Endothelial cell of umbilical vein (primary cell): ENCODE results near the gene ASB6. TPM values are rescaled to one million over a fixed set of nuclear protein-coding genes. Genes with fewer than 3 reads are reported as not detected.

Source experiments
- BruUV-seq: library from RNA; stranded (reverse); fragments of 400-500 nt; replicated peaks from 2 replicates; lab custom pipeline; 2021; lab: Mats Ljungman, UMichigan
- CTCF ChIA-PET: fragments of 300-600, 350-600 bp; sonication (Branson Sonifier 250); formaldehyde crosslinking; loops from one replicate; lab custom pipeline; 2021; ENCODE audit warnings: antibody characterized with exemption, inconsistent platforms; lab: Charles Lee
- POLR2A ChIA-PET: fragments of 300-600, 350-600 bp; sonication (Branson Sonifier 250); formaldehyde crosslinking; loops from one replicate; lab custom pipeline; 2021; ENCODE audit warnings: antibody characterized with exemption, inconsistent platforms; lab: Charles Lee
- DNase-seq: peaks from one replicate; pipeline ENCODE4 v3.0.0-alpha.2; 2011; ENCODE audit warnings: low read depth, low spot score
- FAIRE-seq: peaks from 2 replicates; lab custom pipeline; 2011; peaks lifted over from hg19 to GRCh38; lab: Jason Lieb, UNC
- H2AFZ ChIP-seq: 2 replicates; pipeline ENCODE4 v1.6.0; 2012; ENCODE audit warnings: low read depth, low read length, control low read depth, inconsistent platforms
- H3K27ac ChIP-seq: 2 replicates; pipeline ENCODE4 v1.5.1; 2011; ENCODE audit warnings: low read depth, mild to moderate bottlenecking, control low read depth, low read length, moderate library complexity; ENCODE audit not compliant: insufficient read depth
- H3K27me3 ChIP-seq, 2 experiments: 2 replicates each; pipeline versions ENCODE4 v1.6.0 to v1.6.1; 2011; ENCODE audit warnings: low read length in 2 of 2, mixed read lengths in 1 of 2; ENCODE audit not compliant: control insufficient read depth in 2 of 2, insufficient read depth in 2 of 2
- H3K36me3 ChIP-seq, 2 experiments: 2 replicates in 1 of 2; 3 replicates in 1 of 2; pipeline ENCODE4 v1.5.1; 2011; ENCODE audit warnings: low read length in 2 of 2, mild to moderate bottlenecking in 1 of 2, moderate library complexity in 1 of 2; ENCODE audit not compliant: control insufficient read depth in 2 of 2, insufficient read depth in 2 of 2; ENCODE audit errors: extremely low read depth in 1 of 2
- H3K4me1 ChIP-seq: 3 replicates; pipeline ENCODE4 v1.5.1; 2011; ENCODE audit warnings: mild to moderate bottlenecking, low read length; ENCODE audit not compliant: control insufficient read depth, insufficient read depth; ENCODE audit errors: extremely low read depth
- H3K4me2 ChIP-seq: 2 replicates; pipeline ENCODE4 v1.6.1; 2011; ENCODE audit warnings: low read length, control low read depth, mixed read lengths; ENCODE audit not compliant: insufficient read depth
- H3K4me3 ChIP-seq, 3 experiments: fragments of 200-600 bp in 1 of 3; sonication (generic), shearing (Covaris generic) in 1 of 3; replicated peaks in 1 of 3; 2 replicates each; pipeline ENCODE4 v1.5.1; 2011 to 2016; ENCODE audit warnings: control low read depth in 3 of 3, low read length in 3 of 3, mild to moderate bottlenecking in 2 of 3, inconsistent platforms in 1 of 3, low read depth in 1 of 3, moderate library complexity in 1 of 3; ENCODE audit not compliant: insufficient read depth in 1 of 3
- H3K79me2 ChIP-seq: 2 replicates; pipeline ENCODE4 v1.6.0; 2012; ENCODE audit warnings: low read length, inconsistent platforms; ENCODE audit not compliant: control insufficient read depth, insufficient read depth
- H3K9ac ChIP-seq: replicated peaks from 2 replicates; pipeline ENCODE3; 2011; ENCODE audit warnings: low read length, control low read depth; ENCODE audit not compliant: insufficient read depth; ENCODE audit errors: extremely low read depth
- H3K9me1 ChIP-seq: replicated peaks from 3 replicates; pipeline ENCODE4 v1.6.0; 2011; ENCODE audit warnings: mild to moderate bottlenecking, low read length; ENCODE audit not compliant: control insufficient read depth, insufficient read depth; ENCODE audit errors: extremely low read depth
- H3K9me3 ChIP-seq: replicated peaks from 2 replicates; pipeline ENCODE4 v1.5.1; 2012; ENCODE audit warnings: low read length, inconsistent platforms; ENCODE audit not compliant: control insufficient read depth, insufficient read depth
- H4K20me1 ChIP-seq: replicated peaks from 2 replicates; pipeline ENCODE3; 2011; ENCODE audit warnings: mild to moderate bottlenecking, low read length; ENCODE audit not compliant: control insufficient read depth, insufficient read depth; ENCODE audit errors: extremely low read depth
- EZH2 ChIP-seq: IDR thresholded peaks from 2 replicates; pipeline ENCODE4 v1.6.1; 2012; ENCODE audit warnings: borderline replicate concordance, low read depth, mild to moderate bottlenecking, moderate library complexity, low read length, inconsistent platforms; ENCODE audit not compliant: severe bottlenecking
- POLR2A ChIP-seq: IDR thresholded peaks from 2 replicates; pipeline ENCODE4 v1.6.1; 2012; ENCODE audit warnings: low read depth, mild to moderate bottlenecking, control low read depth, low read length
- POLR2AphosphoS5 ChIP-seq: IDR thresholded peaks from 2 replicates; pipeline ENCODE4 v1.6.1; 2012; ENCODE audit warnings: low read depth, mild to moderate bottlenecking, control low read depth, low read length, moderate library complexity; ENCODE audit not compliant: insufficient read depth
- dilution Hi-C: fragments of 300-500 bp; cut with MboI; formaldehyde crosslinking; loops from one replicate; pipeline ENCODE4 v1.15.0; 2019; ENCODE audit warnings: low sequenced_read_pairs; ENCODE audit not compliant: extremely low pct_ligation_motif_present
- intact Hi-C: fragments of 100-400 bp; cut with micrococcal nuclease; formaldehyde crosslinking; loops from one replicate; pipeline ENCODE4 v1.10.0; 2022
- polyA plus RNA-seq, 4 experiments: library from polyadenylated mRNA; depleted of rRNA in 3 of 4; stranded (reverse) in 3 of 4; unstranded in 1 of 4; fragments of >200 nt; gene quantifications; 2 replicates each; pipeline versions ENCODE4 v1.2.1 to v1.2.3, GENCODE V29; 2011 to 2012; ENCODE audit warnings: missing spikeins in 1 of 4
- total RNA-seq: library from RNA; stranded (reverse); gene quantifications from 2 replicates; pipeline ENCODE4 v1.2.3, GENCODE V29; 2021

ASB6 gene
- total and polyA plus RNA-seq, 2 donors (not counting 3 experiments of a cell fraction or from before 2014, with no cell fraction given): 20.3 to 23.8 TPM

DNA sequence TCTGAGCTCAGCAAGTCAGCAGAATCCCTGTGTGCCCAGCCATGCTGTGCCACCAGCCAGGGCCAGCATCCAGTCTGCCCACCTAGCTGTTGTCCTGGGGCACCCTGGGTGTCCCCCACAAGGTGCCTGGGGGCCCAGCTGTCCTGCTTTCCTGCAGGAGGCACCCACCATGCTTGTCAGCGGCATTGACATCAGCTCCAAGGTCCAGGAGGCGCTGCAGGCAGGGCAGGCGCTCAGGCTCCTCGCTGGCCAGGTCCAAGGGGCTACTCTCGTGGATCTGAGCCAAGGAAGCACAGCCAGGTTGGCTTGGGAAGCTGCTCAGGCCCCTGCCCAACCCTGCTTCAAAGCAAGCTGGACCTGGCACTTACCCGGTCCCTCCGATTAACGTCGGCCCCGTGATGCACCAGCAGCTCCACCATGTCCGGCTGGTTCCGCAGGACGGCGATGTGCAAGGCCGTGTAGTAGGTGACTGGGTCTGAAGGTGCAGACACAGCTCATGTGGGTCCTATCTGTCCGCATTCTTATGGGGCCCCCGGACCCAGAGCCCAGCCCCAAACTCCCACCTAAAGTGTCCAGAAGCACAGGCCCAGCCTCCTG, 2.8 kb downstream of the ASB6 start:
- ChIA-PET CTCF (interaction anchor here (1.0 to 4.7 kb wide), 7 partner anchors 12 to 508 kb away, joined by 3 to 27 read pairs (median 5); partner anchors contain the start of genes C9orf50 and NTMT1), POLR2A (no interaction called here)
- no peak for DNase-seq
- H3K27ac ChIP-seq: no peak overlapping the region
- peaks cover 24% of the 10 kb centered on the region for H3K79me2 ChIP-seq
- no peaks in the 10 kb centered on the region for H3K9me3 ChIP-seq
- no peak overlapping the region for H3K4me3 ChIP-seq
- H3K9ac ChIP-seq: no peak overlapping the region
- peaks cover 10% of the 10 kb centered on the region for H3K4me1 ChIP-seq
- intact Hi-C loops (no loop called here), dilution Hi-C loops (no loop called here)
- TF ChIP-seq POLR2AphosphoS5: no peak
- no peak for FAIRE-seq
- no peaks in the 10 kb centered on the region for H3K27me3 ChIP-seq
- H3K9me1 ChIP-seq: no peaks in the 10 kb centered on the region
- no peaks in the 10 kb centered on the region for H4K20me1 ChIP-seq
- peaks cover 11 to 38% of the 10 kb centered on the region in 2 experiments for H3K36me3 ChIP-seq
- H2AFZ ChIP-seq: no peak overlapping the region
- H3K4me2 ChIP-seq: no peak overlapping the region
- no TSS peak for BruUV-seq

DNA sequence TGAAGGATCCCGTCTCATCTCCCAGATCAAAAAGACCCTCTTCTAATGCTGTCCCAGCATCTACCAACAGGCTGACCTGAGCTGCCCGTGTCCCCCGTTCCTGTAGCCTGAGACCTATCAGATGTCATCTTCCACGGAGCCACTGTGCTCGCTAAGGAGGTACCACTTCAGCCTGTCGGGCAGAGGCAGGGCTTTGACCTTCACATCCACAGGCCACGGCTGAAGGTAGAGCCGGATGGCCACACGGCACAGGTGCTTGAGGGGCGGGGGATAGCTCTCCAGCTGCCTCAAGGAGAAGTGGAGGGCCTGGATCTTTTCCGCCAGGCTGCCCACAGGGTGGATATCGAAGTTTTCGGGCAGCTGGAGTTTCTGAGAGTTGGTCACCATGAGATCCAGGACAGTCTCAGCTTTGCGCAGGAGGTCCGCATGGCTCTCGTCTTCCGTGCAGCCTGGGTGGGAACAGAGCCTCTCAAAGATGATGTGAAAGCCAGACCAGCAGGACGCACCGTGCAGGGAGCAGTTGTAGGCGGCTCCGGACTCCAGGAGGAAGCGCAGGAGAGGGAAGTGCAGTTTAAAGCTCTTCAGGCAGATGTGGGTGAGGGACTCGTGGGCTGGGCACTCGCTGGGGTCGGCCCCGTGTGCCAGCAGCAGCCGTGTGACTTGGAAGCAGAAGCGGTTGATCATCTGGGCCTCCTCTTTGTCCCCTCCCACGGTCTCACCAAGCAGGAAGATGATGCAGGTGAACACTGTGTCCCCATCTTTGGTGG, 4.1 kb downstream of the ASB6 start:
- TF ChIP-seq POLR2AphosphoS5: peak; percentile 12
- TF ChIP-seq EZH2: no peak
- peak; percentile 15 for TF ChIP-seq POLR2A
- H3K4me1 ChIP-seq: peaks cover 10% of the 10 kb centered on the region
- peaks cover 14 to 44% of the 10 kb centered on the region in 2 experiments for H3K36me3 ChIP-seq
- no peak overlapping the region for H3K4me3 ChIP-seq
- ChIA-PET CTCF (interaction anchor here (1.5 to 4.7 kb wide), 3 partner anchors 13 to 506 kb away, joined by 4 to 27 read pairs (median 6); partner anchors contain the start of gene NTMT1), POLR2A (no interaction called here)
- BruUV-seq: TSS peak; percentile 2
- FAIRE-seq: no peak
- no peak overlapping the region for H3K4me2 ChIP-seq
- intact Hi-C loops: no loop called here
- no peak overlapping the region for H3K9ac ChIP-seq
- H4K20me1 ChIP-seq: no peaks in the 10 kb centered on the region
- H3K27me3 ChIP-seq: no peaks in the 10 kb centered on the region
- H3K79me2 ChIP-seq: peaks cover 35% of the 10 kb centered on the region
- H3K9me1 ChIP-seq: no peaks in the 10 kb centered on the region
- no peaks in the 10 kb centered on the region for H3K9me3 ChIP-seq
- H3K27ac ChIP-seq: no peak overlapping the region
- H2AFZ ChIP-seq: no peak overlapping the region
- no peak for DNase-seq
- dilution Hi-C loops: no loop called here
